H9 (cell line): ENCODE data around the gene PLCB1. TPM values are rescaled to one million over a fixed set of nuclear protein-coding genes. Genes with fewer than 3 reads are reported as not detected.

Experiments used
- DNase-seq: peaks from one replicate; pipeline ENCODE4 v3.0.0-alpha.2; 2017
- H2AFZ ChIP-seq: one replicate; pipeline ENCODE4 v1.6.1; 2013; ENCODE audit warnings: mild to moderate bottlenecking, low read length, control low read depth, moderate library complexity
- H2AK5ac ChIP-seq: 2 replicates; pipeline ENCODE4 v1.6.1; 2013; ENCODE audit warnings: low read length, control low read depth, mixed read lengths; ENCODE audit not compliant: insufficient read length
- H2BK120ac ChIP-seq: one replicate; pipeline ENCODE4 v1.6.1; 2013; ENCODE audit warnings: low read depth, mild to moderate bottlenecking, low read length, control low read depth, inconsistent platforms; ENCODE audit not compliant: poor library complexity, severe bottlenecking
- H2BK12ac ChIP-seq: 2 replicates; pipeline ENCODE4 v1.6.1; 2013; ENCODE audit warnings: low read length, control low read depth, mixed read lengths, low read depth; ENCODE audit not compliant: insufficient read length
- H2BK15ac ChIP-seq: 2 replicates; pipeline ENCODE4 v1.6.1; 2013; ENCODE audit warnings: low read depth, low read length, control low read depth
- H2BK20ac ChIP-seq: one replicate; pipeline ENCODE4 v1.6.1; 2013; ENCODE audit warnings: low read depth, mild to moderate bottlenecking, low read length, control low read depth, inconsistent platforms; ENCODE audit not compliant: poor library complexity, severe bottlenecking
- H2BK5ac ChIP-seq: 2 replicates; pipeline ENCODE4 v1.6.1; 2013; ENCODE audit warnings: low read length, control low read depth, mixed read lengths; ENCODE audit not compliant: insufficient read length
- H3K14ac ChIP-seq: 2 replicates; pipeline ENCODE4 v1.6.1; 2013; ENCODE audit warnings: low read length, control low read depth; ENCODE audit not compliant: insufficient read depth
- H3K18ac ChIP-seq: 2 replicates; pipeline ENCODE4 v1.6.1; 2013; ENCODE audit warnings: low read depth, mild to moderate bottlenecking, mixed read lengths, low read length, control low read depth; ENCODE audit not compliant: insufficient read length
- H3K23ac ChIP-seq: 2 replicates; pipeline ENCODE4 v1.6.1; 2013; ENCODE audit warnings: low read length, control low read depth, mixed read lengths, low read depth; ENCODE audit not compliant: insufficient read length
- H3K23me2 ChIP-seq: 2 replicates; pipeline ENCODE4 v1.6.1; 2013; ENCODE audit warnings: low read depth, mild to moderate bottlenecking, mixed read lengths, low read length, control low read depth; ENCODE audit not compliant: insufficient read length, poor library complexity, severe bottlenecking
- H3K27ac ChIP-seq: 2 replicates; pipeline ENCODE4 v1.5.1; 2013; ENCODE audit warnings: low read length, control low read depth, mixed read lengths, low read depth; ENCODE audit not compliant: insufficient read length
- H3K27me3 ChIP-seq: 2 replicates; pipeline ENCODE4 v1.6.1; 2013; ENCODE audit warnings: low read length, control low read depth, inconsistent platforms; ENCODE audit not compliant: insufficient read depth
- H3K4ac ChIP-seq: 2 replicates; pipeline ENCODE4 v1.6.1; 2013; ENCODE audit warnings: low read depth, mild to moderate bottlenecking, control low read depth, inconsistent platforms, low read length, moderate library complexity
- H3K4me1 ChIP-seq: 2 replicates; pipeline ENCODE4 v1.6.1; 2013; ENCODE audit warnings: low read length, control low read depth, inconsistent platforms; ENCODE audit not compliant: insufficient read depth
- H3K4me2 ChIP-seq: 2 replicates; pipeline ENCODE4 v1.6.1; 2013; ENCODE audit warnings: low read length, control low read depth, mixed read lengths; ENCODE audit not compliant: insufficient read length, insufficient read depth
- H3K56ac ChIP-seq: 2 replicates; pipeline ENCODE4 v1.6.1; 2013; ENCODE audit warnings: low read depth, mild to moderate bottlenecking, mixed read lengths, low read length, control low read depth; ENCODE audit not compliant: insufficient read length
- H3K79me1 ChIP-seq: 2 replicates; pipeline ENCODE4 v1.6.1; 2013; ENCODE audit warnings: low read depth, mild to moderate bottlenecking, moderate library complexity, low read length, control low read depth, inconsistent platforms; ENCODE audit not compliant: insufficient read depth, poor library complexity, severe bottlenecking
- H3K79me2 ChIP-seq: 2 replicates; pipeline ENCODE4 v1.6.1; 2013; ENCODE audit warnings: low read length, control low read depth, inconsistent platforms; ENCODE audit not compliant: insufficient read depth
- H3K9ac ChIP-seq: 2 replicates; pipeline ENCODE4 v1.6.1; 2013; ENCODE audit warnings: low read length, control low read depth, mixed read lengths; ENCODE audit not compliant: insufficient read length; ENCODE audit errors: extremely low read depth
- H3K9me3 ChIP-seq: one replicate; pipeline ENCODE4 v1.6.1; 2013; ENCODE audit warnings: low read depth, low read length, inconsistent platforms; ENCODE audit not compliant: control insufficient read depth
- H3T11ph ChIP-seq: one replicate; pipeline ENCODE4 v1.6.1; 2013; ENCODE audit warnings: mild to moderate bottlenecking, low read length, control low read depth, inconsistent platforms
- H4K20me1 ChIP-seq: one replicate; pipeline ENCODE4 v1.6.1; 2013; ENCODE audit not compliant: control insufficient read depth, insufficient read length, insufficient read depth
- H4K5ac ChIP-seq: 2 replicates; pipeline ENCODE4 v1.6.1; 2013; ENCODE audit warnings: low read depth, mild to moderate bottlenecking, mixed read lengths, low read length, control low read depth; ENCODE audit not compliant: insufficient read length
- H4K8ac ChIP-seq: replicated peaks from 2 replicates; pipeline ENCODE4 v1.6.1; 2013; ENCODE audit warnings: low read length, control low read depth, mixed read lengths, low read depth; ENCODE audit not compliant: insufficient read length
- H4K91ac ChIP-seq: 2 replicates; pipeline ENCODE4 v1.6.1; 2013; ENCODE audit warnings: low read depth, mild to moderate bottlenecking, moderate library complexity, mixed read lengths, low read length, control low read depth; ENCODE audit not compliant: insufficient read length
- H3K27ac Mint-ChIP-seq, 3 experiments: 2 replicates in 2 of 3; 3 replicates in 1 of 3; pipeline ENCODE4 v1.8.0; 2020 to 2021; ENCODE audit warnings: mixed read lengths in 3 of 3, mild to moderate bottlenecking in 1 of 3, moderate library complexity in 1 of 3
- H3K27me3 Mint-ChIP-seq: 2 replicates; pipeline ENCODE4 v1.8.0; 2021; ENCODE audit warnings: low read depth, mild to moderate bottlenecking, moderate library complexity, mixed read lengths
- H3K36me3 Mint-ChIP-seq, 3 experiments: 2 replicates in 2 of 3; 3 replicates in 1 of 3; pipeline ENCODE4 v1.8.0; 2020 to 2021; ENCODE audit warnings: low read depth in 3 of 3, mixed read lengths in 3 of 3; ENCODE audit not compliant: insufficient read depth in 1 of 3
- H3K4me1 Mint-ChIP-seq, 2 experiments: 2 replicates each; pipeline ENCODE4 v1.8.0; 2020; ENCODE audit warnings: mixed read lengths in 2 of 2
- H3K4me3 Mint-ChIP-seq, 2 experiments: 2 replicates in 1 of 2; 3 replicates in 1 of 2; pipeline ENCODE4 v1.8.0; 2020 to 2021; ENCODE audit warnings: mild to moderate bottlenecking in 2 of 2, mixed read lengths in 2 of 2, moderate library complexity in 1 of 2
- H3K9me3 Mint-ChIP-seq, 2 experiments: 2 replicates in 1 of 2; 3 replicates in 1 of 2; pipeline ENCODE4 v1.8.0; 2020; ENCODE audit warnings: mild to moderate bottlenecking in 2 of 2, mixed read lengths in 2 of 2, moderate library complexity in 1 of 2
- WGBS: extraction: QIAGEN DNeasy Blood & Tissue Kit; methylation state at CpG from one replicate; pipeline ENCODE4 v1.1.7; 2013; ENCODE audit warnings: missing lambda C conversion rate, low lambda C conversion rate, mixed read lengths; ENCODE audit not compliant: insufficient read length; ENCODE audit errors: extremely low coverage; 5-methylcytosine and 5-hydroxymethylcytosine counted together
- total RNA-seq: library from RNA; stranded (reverse); gene quantifications from 2 replicates; pipeline ENCODE4 v1.2.1, GENCODE V29; 2021
- TF ChIP-seq, protein P1 (sequence below): fragments of 200-600 bp; sonication (generic); conservative IDR thresholded peaks from 3 replicates; pipeline ENCODE4 v1.8.0; 2021; ENCODE audit warnings: antibody characterized with exemption, mild to moderate bottlenecking

The PLCB1 gene
- total RNA-seq, 1 experiment from 2014 or later = 11.5 TPM

DNA sequence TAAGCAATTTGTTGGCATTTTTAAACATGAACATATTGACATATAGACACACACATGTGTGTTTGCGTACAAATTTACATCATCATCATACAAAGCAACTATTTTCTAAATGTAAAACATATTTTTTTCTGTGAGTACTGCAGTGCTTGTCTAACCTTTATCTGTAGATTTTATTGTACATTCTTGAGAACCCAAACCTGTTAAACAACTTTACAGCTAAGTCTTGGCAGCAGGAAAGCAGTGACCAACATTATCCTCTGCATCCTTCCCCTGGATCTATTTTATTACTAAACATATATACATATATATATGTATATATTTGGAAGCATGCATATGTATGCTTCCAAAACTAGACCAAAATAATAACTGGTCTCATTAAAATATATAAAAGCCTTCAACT is 10.4 kb upstream of the PLCB1 start:
- H3K9me3 Mint-ChIP-seq = no peaks in the 10 kb centered on the region
- H2AFZ ChIP-seq = no peak overlapping the region
- H3K4ac ChIP-seq = no peak overlapping the region
- H2BK120ac ChIP-seq = no peak overlapping the region
- no peak overlapping the region for H3K14ac ChIP-seq
- no peaks in the 10 kb centered on the region for H3K36me3 Mint-ChIP-seq
- H4K5ac ChIP-seq = no peak overlapping the region
- H3K9ac ChIP-seq = no peak overlapping the region
- no peak overlapping the region for H3K27ac ChIP-seq
- no peak for DNase-seq
- H3K4me1 ChIP-seq = no peaks in the 10 kb centered on the region
- H3K9me3 ChIP-seq = no peaks in the 10 kb centered on the region
- H2BK15ac ChIP-seq = no peak overlapping the region
- WGBS = no CpG with 5 or more reads among the region's 1 CpG
- no peak overlapping the region for H3K23ac ChIP-seq
- no peaks in the 10 kb centered on the region for H3K27me3 Mint-ChIP-seq
- peaks cover 0 to 3% of the 10 kb centered on the region in 2 experiments; a peak in 1 of 4 replicates for H3K4me1 Mint-ChIP-seq
- H4K8ac ChIP-seq = no peak overlapping the region
- no peak overlapping the region for H3K56ac ChIP-seq
- H2BK12ac ChIP-seq = no peak overlapping the region
- no peak overlapping the region for H3K4me2 ChIP-seq
- H3T11ph ChIP-seq = no peak overlapping the region
- TF ChIP-seq, protein P1, sequence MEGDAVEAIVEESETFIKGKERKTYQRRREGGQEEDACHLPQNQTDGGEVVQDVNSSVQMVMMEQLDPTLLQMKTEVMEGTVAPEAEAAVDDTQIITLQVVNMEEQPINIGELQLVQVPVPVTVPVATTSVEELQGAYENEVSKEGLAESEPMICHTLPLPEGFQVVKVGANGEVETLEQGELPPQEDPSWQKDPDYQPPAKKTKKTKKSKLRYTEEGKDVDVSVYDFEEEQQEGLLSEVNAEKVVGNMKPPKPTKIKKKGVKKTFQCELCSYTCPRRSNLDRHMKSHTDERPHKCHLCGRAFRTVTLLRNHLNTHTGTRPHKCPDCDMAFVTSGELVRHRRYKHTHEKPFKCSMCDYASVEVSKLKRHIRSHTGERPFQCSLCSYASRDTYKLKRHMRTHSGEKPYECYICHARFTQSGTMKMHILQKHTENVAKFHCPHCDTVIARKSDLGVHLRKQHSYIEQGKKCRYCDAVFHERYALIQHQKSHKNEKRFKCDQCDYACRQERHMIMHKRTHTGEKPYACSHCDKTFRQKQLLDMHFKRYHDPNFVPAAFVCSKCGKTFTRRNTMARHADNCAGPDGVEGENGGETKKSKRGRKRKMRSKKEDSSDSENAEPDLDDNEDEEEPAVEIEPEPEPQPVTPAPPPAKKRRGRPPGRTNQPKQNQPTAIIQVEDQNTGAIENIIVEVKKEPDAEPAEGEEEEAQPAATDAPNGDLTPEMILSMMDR = no peak
- no peaks in the 10 kb centered on the region for H3K79me2 ChIP-seq
- H2BK5ac ChIP-seq = no peak overlapping the region
- no peaks in the 10 kb centered on the region for H3K79me1 ChIP-seq
- H3K23me2 ChIP-seq = no peaks in the 10 kb centered on the region
- no peak overlapping the region for H3K27ac Mint-ChIP-seq
- no peak overlapping the region for H2BK20ac ChIP-seq
- H3K27me3 ChIP-seq = no peaks in the 10 kb centered on the region
- H2AK5ac ChIP-seq = no peak overlapping the region
- H4K20me1 ChIP-seq = no peaks in the 10 kb centered on the region
- no peak overlapping the region for H3K4me3 Mint-ChIP-seq
- no peak overlapping the region for H4K91ac ChIP-seq
- no peak overlapping the region for H3K18ac ChIP-seq
